Frontal cortex (tissue), 4 donors: ENCODE data around the gene DEPDC4. TPM values are rescaled to one million over a fixed set of nuclear protein-coding genes. Genes with fewer than 3 reads are reported as not detected.
"Not testable (repeated sequence)": the region's sequence is repeated elsewhere in the genome, so short reads cannot be mapped to it uniquely, and the experiment has no call there.

Experiments used
- DNase-seq, 2 donors: peaks; one replicate each; pipeline ENCODE4 v3.0.0; 2012; ENCODE audit warnings: low spot score in 2 of 2
- FAIRE-seq: peaks from 2 replicates; lab custom pipeline; 2012; peaks lifted over from hg19 to GRCh38; lab: Jason Lieb, UNC
- total RNA-seq: library from RNA; depleted of rRNA; stranded (reverse); fragments of >200 nt; gene quantifications from one replicate; pipeline ENCODE4 v1.2.3, GENCODE V29; 2014
- donor health status: control.
- donor health status: control.
- donor health status: control.

DEPDC4 gene
- total RNA-seq, result 2.4 TPM

GRCh38 chr12:100266835-100267602, at the start of gene DEPDC4, which contains the start of gene SCYL2:
TSS of gene DEPDC4 (minus strand) at chr12:100267079. CDS start at chr12:100267076, 3 bp downstream.
TSS of gene SCYL2 (plus strand) at chr12:100267177. CDS start at chr12:100282971, 15,794 bp downstream.
- FAIRE-seq, result no peak

GRCh38 chr12:100311317-100311716, 44.4 kb upstream of the DEPDC4 start:
- DNase-seq (no peak), FAIRE-seq (no peak)

More at GRCh38 chr12:100266835-100267602, at the start of gene DEPDC4, which contains the start of gene SCYL2:
- DNase-seq, result peak; percentile 90 to 92

DNA sequence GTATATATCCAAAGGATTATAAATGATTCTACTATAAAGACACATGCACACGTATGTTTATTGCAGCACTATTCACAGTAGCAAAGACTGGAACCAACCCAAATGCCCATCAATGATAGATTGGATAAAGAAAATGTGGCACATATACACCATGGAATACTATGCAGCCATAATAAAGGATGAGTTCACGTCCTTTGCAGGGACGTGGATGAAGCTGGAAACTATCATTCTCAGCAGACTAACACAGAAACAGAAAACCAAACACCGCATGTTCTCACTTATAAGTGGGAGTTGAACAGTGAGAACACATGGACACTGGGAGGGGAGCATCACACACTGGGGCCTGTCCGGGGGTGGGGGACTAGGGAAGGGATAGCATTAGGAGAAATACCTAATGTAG, 41.3 kb upstream of the DEPDC4 start:
- not testable (repeated sequence) for DNase-seq, FAIRE-seq

DNA sequence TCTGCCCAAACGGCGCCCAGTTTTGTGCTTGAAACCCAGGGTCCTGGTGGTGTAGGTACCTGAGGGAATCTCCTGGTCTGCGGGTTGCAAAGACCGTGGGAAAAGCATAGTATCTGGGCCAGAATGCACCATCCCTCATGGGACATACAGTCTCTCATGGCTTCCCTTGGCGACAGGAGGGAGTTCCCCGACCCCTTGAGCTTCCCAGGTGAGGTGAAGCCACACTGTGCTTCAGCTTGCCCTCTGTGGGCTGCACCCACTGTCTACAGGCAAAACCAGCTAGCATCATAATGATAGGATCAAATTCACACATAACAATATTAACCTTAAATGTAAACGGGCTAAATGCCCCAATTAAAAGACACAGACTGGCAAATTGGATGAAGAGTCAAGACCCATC, 37.5 kb upstream of the DEPDC4 start:
- FAIRE-seq, DNase-seq: not testable (repeated sequence)

DNA sequence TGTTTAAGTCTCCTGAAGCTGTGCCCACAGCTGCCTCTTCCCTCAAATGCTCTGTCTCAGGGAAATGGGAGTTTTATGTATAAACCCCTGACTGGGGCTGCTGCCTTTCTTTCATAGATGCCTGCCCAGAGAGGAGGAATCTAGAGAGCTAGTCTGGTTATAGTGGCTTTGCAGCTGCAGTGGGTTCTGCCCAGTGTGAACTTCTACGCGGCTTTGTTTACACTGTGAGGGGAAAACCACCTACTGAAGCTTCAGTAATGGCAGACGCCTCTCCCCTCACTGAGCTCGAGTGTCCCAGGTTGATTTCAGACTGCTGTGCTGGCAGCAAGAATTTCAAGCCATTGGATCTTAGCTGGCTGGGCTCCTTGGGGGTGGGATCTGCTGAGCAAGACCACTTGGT, 37.0 kb upstream of the DEPDC4 start:
- no peak for FAIRE-seq
- DNase-seq, result no peak

DNA sequence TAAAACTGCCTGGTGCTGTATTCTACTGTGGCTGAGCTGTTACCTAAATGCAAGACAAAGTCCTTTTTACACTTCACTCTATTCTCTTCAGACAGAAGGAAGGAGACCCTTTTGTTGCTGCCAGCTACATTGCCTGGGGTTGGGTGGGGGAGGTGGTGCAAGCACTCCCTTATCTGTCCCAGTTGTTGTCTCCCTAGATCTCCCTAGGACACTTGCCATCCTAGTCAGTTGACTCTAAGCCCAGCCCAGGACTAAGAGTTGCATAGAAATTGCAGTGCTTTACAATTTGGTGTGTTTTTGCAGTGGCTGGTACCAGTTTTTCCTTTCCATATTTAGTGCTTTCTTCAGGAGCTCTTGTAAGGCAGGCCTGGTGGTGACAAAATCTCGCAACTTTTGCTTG, 35.2 kb upstream of the DEPDC4 start:
- DNase-seq (no peak), FAIRE-seq (no peak)

GRCh38 chr12:100295764-100296555, 29.1 kb upstream of the DEPDC4 start:
- FAIRE-seq (no peak), DNase-seq (no peak)

DNA sequence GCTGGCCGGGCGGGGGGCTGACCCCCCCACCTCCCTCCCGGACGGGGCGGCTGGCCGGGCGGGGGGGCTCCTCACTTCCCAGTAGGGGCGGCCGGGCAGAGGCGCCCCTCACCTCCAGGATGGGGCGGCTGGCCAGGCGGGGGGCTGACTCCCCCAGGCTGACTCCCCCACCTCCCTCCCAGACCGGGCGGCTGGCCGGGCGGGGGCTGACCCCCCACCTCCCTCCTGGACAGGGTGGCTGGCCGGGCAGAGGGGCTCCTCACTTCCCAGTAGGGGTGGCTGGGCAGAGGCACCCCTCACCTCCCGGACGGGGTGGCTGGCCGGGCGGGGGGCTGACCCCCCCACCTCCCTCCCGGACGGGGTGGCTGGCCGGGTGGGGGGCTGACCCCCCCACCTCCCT, 27.5 kb upstream of the DEPDC4 start:
- not testable (repeated sequence) for DNase-seq, FAIRE-seq

GRCh38 chr12:100293017-100293416, 26.1 kb upstream of the DEPDC4 start:
- FAIRE-seq, result no peak
- no peak for DNase-seq

- FAIRE-seq, result no peak
- DNase-seq, result no peak
Measured at GRCh38 chr12:100290016-100290415, 23.1 kb upstream of the DEPDC4 start.

GRCh38 chr12:100289038-100289437, 22.2 kb upstream of the DEPDC4 start:
- DNase-seq (no peak), FAIRE-seq (no peak)

- not testable (repeated sequence) for FAIRE-seq, DNase-seq
Measured at GRCh38 chr12:100284556-100284955, 17.7 kb upstream of the DEPDC4 start.

DNA sequence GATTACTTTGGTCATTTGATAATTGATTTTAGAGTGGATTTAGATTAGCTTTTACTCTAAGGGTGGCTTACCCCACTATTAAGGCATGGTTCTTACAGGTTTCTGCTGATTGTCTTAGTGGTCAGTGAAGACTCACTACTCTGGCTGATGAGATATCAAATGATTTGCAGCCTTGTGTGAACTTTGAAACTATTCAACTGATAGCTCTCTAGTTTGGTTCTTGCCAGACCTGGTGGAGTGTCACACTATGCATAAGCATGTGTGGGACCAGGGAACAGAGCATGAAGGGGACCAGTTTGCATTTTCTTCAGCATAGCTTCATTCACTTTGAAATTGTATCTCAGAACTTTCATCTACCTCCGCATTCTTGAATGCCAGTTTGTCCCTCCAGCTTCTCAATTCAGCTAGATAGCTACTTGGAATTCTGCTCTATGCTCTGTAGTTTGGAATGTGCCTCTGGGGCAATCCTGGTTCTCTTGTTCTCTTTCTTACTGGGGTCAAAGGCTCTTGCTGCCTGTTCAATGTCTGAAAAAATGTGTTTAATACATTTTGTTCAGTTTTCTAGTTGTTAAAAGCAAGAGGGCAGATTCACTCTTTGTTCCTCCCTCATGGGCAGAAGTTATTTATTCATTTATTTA, 12.8 kb upstream of the DEPDC4 start:
- no peak for DNase-seq
- no peak for FAIRE-seq

GRCh38 chr12:100279159-100279558, 12.3 kb upstream of the DEPDC4 start:
- no peak for FAIRE-seq
- no peak for DNase-seq

DNA sequence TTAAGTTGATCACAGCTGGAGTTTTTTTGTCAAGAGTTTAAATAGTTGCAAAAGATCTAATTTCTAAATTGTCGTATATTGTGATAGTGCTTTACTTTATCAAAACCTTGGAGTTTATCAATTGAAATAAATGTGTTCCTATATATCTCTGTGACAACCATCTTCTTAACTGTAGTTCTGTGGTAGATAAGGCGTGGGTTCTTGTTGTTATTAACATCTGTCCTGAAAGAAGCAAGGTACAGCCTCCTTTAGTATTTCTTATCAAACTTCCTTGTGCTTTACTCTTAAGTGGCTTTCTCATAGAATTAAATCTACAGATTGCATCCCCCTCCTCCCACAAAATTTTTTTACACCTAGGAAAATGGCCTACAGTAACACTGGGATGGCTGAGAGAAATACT, 7.4 kb upstream of the DEPDC4 start:
- FAIRE-seq (no peak), DNase-seq (no peak)

DNA sequence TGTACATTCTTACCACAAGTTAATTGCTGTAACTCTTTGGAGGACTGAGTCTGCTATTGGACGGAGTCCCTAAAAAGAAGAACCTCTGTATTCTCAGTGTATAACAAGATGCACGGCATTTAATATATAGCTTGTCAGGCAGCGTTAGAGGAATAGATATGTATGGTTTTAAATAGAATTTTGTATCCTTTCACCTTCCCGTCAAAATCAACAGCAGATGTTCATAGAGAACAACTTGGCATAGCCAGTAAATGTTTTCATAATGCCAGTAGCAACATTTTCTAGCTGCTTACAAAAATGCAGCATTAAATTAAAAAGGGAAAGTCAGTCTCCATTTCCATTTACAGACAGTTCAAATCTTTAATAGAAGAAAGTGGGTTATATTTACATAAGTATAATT, 6.9 kb upstream of the DEPDC4 start:
- no peak for FAIRE-seq
- DNase-seq, result no peak

DNA sequence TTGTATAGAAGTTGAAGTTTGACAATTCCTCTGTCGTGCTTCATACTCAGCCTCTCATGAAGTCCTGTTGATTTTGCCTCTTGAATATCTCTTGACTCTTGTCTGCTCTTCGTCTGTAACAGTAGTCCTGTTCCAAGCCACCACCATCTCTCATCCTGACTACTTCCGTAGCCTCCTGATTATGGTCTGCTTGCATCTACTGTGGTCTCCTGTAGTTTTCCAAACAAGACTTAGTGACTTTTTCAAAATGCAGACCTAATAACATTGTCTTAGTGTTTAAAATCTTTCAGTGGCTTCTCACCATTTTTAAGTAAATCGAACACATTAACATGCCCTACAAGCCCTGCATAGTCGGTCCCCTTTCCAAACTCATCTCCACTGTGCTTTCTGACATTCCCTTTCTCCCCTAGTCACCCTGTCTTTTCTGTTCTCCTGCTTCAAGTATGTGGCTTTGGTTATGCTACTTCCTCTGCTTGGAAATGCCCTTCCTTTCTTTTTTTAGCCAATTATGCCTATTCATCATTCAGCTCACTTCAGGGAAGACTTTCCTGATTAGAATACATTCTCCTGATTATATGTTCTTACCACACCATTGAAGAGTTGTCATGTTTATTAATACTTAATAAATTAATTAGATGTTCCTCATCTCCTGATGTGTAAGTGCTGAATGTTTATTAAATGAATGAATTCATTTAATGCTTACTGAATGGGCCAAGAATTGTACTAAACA, 2.1 kb upstream of the DEPDC4 start:
- no peak for DNase-seq
- no peak for FAIRE-seq

GRCh38 chr12:100267603-100268281, 863 bp upstream of the DEPDC4 start:
- no peak for FAIRE-seq
- no peak for DNase-seq

- DNase-seq (peak; percentile 61 to 71), FAIRE-seq (no peak)
Measured at GRCh38 chr12:100266585-100266834, 369 bp downstream of the DEPDC4 start.
